Measurements from ENCODE around the gene ERC1.
"Not testable (repeated sequence)": the region's sequence is repeated elsewhere in the genome, so short reads cannot be mapped to it uniquely, and the experiment has no call there.

ERC1 gene

DNA sequence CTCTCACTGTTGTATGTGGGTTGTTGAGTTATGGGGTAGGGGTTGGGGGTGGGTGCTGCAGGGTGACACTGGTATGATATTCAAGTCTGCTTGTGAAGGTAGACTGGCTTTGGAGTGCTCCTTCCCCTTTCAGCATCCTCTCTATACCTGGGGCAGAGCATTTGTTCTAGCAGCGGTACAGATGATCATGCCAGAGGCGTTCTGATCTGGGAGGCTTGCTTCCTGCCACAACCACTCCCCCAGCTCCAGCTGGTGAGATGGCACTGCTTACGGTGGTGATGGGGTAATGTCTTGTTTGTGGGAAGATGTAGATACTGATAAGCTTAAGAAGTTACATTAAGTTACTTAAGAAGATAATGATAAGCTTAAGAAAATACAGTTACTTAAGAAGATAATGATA is 131.8 kb downstream of the ERC1 start:
- no peak for DNase-seq (ENCODE audit: low read depth in 2 of 2)

- DNase-seq (ENCODE audit: low read depth in 2 of 2): no peak
Observed at GRCh38 chr12:1126091-1126490, 135.1 kb downstream of the ERC1 start.

DNA sequence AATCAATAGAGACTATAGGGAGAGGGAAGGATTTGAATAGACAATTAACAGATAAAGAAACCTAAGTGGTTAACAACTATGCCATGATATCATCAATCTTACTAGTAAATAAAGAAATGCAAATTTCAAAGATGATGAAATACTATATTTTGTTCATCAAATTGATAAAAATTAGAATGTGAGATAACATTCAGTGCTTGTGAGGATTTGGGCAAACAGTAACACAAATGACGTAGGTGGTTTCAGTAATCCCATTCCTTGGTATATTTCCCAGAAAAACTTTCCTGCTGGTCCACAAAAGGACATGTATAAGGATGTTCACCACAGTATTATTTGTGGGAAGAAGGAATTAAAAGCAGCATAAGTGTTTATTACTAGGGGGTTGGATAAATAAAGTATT is 136.0 kb downstream of the ERC1 start:
- no peak for DNase-seq (ENCODE audit: low read depth in 2 of 2)

GRCh38 chr12:1130164-1130563 is 139.1 kb downstream of the ERC1 start:
- no peak for DNase-seq (ENCODE audit: low read depth in 2 of 2)

DNA sequence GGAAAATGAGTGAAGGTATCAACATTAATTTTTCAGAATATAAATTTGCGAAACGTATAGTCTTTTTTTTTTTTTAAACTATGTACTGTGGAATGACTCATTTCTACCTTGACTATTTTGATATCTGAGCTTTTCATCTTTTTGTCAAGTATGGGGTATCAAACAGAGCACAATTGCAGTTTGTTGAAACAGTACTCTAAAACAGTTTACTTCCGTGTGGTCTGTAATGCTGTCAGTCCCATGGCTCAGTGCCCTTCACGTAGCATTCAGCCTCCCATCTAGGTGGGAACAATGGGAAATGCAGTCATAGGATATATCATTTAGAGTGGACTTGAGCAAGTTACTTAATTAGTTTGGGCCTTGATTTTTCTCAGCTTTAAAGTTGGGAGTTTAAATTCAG is 139.5 kb downstream of the ERC1 start:
- no peak for DNase-seq (ENCODE audit: low read depth in 2 of 2)

- no peak for DNase-seq (ENCODE audit: low read depth in 2 of 2)
Observed at GRCh38 chr12:1131811-1132224, 140.8 kb downstream of the ERC1 start.

GRCh38 chr12:1132311-1132710 is 141.3 kb downstream of the ERC1 start:
- DNase-seq (ENCODE audit: low read depth in 2 of 2): no peak

- DNase-seq (ENCODE audit: low read depth in 2 of 2): no peak
Observed at GRCh38 chr12:1138691-1139090, 147.7 kb downstream of the ERC1 start.

- DNase-seq (ENCODE audit: low read depth in 2 of 2): not testable (repeated sequence)
Observed at GRCh38 chr12:1146758-1147157, 155.7 kb downstream of the ERC1 start.

DNA sequence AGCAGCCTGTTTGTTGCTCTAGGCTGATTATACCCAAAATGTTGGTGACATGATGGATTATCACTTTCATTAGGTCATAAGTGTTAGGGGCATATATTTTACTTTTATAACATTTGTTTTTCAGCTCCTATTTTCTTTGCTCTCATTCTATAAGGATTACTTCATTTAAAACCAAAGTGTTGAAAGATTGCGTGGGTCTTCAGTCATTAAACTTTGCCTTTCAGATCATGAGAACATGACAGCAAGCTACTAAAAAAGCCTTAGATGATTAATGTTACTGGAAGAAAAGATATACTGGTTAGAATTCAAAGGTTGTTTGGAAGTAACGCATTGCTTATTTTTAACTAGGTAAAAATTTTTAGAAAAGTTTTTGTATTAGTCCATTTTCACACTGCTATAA is 156.8 kb downstream of the ERC1 start:
- no peak for DNase-seq (ENCODE audit: low read depth in 2 of 2)

- DNase-seq (ENCODE audit: low read depth in 2 of 2): no peak
Observed at GRCh38 chr12:1157046-1157445, 166.0 kb downstream of the ERC1 start.

- DNase-seq (ENCODE audit: low read depth in 2 of 2): no peak
Observed at GRCh38 chr12:1161197-1161596, 170.2 kb downstream of the ERC1 start.

DNA sequence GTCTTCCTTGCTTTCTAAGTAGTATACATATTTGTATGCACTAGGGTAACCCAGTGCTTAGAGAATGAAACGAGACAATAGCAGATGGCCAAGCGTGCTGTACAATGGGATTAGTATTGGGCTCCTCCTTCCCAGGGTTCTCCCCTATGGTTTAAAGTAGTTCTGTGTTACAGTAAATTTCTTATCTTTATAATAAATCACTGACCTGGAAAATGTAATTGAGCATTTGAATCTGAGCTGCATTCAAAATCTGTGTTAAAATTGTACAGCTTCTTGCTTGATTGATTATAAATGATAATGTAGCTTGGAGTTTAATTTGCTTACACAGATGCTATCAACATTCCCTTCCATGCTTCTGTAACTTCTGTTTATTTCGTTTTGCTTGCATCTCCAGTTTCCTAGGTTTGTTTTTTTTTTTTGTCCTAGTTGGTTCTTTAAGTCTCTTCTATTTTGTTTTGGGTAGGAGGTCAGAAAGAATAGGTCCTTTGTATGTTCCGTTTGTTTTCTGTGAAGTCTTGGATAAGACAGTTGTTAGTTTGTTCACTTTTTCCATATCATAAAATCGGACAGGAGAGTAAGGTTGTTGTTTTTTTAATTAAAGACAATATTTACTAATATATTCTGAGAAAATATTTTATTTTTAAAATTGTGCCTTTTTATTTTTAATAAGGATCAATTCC is 171.2 kb downstream of the ERC1 start:
- DNase-seq (ENCODE audit: low read depth in 2 of 2): no peak

DNA sequence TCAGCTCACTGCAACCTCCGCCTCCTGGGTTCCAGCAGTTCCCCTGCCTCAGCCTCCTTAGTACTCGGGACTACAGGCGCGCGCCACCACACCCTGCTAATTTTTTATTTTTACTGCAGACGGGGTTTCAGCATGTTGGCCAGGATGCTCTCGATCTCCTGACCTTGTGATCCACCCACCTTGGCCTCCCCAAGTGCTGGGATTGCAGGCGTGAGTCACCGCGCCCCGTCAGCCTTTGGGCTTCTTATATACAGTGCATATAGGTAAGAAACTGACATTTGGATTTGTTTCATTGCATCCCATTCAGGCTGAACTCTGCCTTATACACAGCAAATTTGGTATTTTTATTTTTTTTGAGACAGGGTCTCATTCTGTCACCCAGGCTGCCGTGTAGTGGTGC is 176.8 kb downstream of the ERC1 start:
- DNase-seq (ENCODE audit: low read depth in 2 of 2): no peak

- no peak for DNase-seq (ENCODE audit: low read depth in 2 of 2)
Observed at GRCh38 chr12:1170411-1170810, 179.4 kb downstream of the ERC1 start.

DNA sequence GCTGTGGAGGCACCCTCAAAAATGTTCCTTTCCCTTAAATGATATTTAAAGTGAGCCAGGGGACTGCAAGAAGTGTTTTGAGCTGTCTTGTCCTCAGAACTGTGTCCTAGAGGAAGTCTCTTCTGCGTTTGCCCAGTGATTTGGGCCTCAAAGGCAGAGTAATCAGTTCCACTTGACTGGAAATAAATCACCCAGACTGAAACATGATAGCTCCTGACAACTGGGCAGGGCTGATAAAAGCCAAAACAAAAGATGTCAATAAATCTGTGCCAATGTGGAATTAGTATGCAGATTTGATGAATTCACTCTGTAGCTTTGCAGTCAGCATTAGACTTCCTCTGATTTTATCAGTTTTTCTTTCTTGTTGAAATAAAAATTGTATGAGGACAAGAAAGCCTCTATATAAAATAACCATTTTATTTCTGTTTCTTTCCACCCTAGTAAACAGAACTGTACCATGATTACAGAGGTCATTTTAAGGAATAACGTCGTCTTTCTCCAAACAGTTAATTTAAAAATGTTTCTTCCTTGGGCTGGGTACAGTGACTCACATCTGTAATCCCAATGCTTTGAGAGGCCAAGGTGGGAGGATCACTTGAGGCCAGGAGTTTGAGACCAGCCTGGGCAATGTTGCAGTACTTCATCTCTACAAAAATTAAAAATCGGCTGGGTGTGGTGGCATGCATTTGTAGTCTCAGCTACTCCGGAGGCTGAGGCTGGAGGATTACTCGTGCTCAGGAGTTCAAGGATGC is 180.8 kb downstream of the ERC1 start:
- DNase-seq (ENCODE audit: low read depth in 2 of 2): no peak

GRCh38 chr12:1173781-1174617 is 183.0 kb downstream of the ERC1 start:
- DNase-seq (ENCODE audit: low read depth in 2 of 2): no peak

DNA sequence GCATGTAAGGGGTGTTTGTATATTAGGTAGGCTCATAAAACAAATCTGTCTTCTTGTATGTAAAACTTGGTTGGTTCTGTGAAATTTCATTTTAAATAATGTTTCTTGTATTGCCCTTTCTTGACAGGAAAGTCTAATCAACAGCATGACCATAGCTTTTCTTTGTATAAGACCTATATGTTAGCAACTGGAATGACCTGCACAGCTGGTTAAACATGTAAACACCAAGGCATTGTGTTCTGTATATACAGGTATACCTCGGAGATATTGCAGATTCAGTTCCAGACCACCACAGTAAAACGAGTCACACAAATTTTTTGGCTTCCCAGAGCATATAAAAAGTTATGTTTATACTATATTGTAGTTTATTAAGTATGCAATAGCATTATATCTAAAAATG is 183.6 kb downstream of the ERC1 start:
- no peak for DNase-seq (ENCODE audit: low read depth in 2 of 2)

GRCh38 chr12:1176191-1176590 is 185.2 kb downstream of the ERC1 start:
- no peak for DNase-seq (ENCODE audit: low read depth in 2 of 2)

DNA sequence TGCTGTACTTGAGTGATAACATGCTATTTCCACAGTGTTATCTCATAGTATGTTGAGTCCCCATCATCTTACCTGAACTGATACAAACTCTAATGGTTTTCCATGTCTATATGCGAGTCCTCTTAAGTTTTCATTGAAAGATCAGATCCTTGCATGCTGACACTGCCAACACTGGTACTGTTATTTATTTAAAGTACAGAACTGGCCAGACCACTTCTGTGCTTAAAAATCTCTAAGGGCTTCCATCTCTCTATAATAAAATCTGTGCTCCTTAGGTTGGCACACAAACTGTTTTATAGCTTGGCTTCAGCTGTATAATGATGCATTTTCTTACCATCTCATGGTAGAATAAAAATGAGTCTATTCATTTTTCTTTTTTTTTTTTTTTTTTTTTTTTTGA is 188.1 kb downstream of the ERC1 start:
- DNase-seq (ENCODE audit: low read depth in 2 of 2): no peak

- no peak for DNase-seq (ENCODE audit: low read depth in 2 of 2)
Observed at GRCh38 chr12:1182069-1182468, 191.0 kb downstream of the ERC1 start.

DNA sequence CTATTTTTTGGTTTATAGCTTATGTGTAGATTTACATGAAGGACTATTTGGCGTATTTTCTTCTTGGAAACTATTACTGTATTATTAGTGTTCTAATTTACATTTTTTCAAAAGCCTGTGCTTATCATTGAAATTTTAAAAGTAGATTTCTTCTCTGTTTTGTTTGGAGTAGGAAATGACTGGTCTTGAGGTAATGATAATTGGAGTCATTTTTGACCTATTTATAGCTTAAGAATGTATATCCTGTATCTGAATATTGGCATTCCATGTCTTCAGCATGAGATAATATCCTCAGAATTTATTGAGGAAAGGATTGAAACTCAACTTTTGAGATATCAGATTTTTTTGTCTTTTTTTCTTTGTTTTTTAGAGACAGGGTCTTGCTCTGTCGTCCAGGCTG is 193.4 kb downstream of the ERC1 start:
- DNase-seq (ENCODE audit: low read depth in 2 of 2): no peak

Data from stimulated activated CD8-positive, alpha-beta memory T cell treated with anti-CD3 and anti-CD28 coated beads, Interleukin-7, amount 100 ng/mL, for 1 hour (primary cell).